ENCODE data around the gene DOCK3. TPM values are rescaled to one million over a fixed set of nuclear protein-coding genes. Genes with fewer than 3 reads are reported as not detected.

The DOCK3 gene
- total RNA-seq, 1 experiment from 2014 or later, result 8.3 TPM

- Mint-ChIP-seq H3K9me3 (peaks cover 8 to 10% of the 10 kb centered on the region in 2 experiments; a peak in 3 of 5 replicates), H3K4me3 (no peak overlapping the region), H3K27ac (no peak overlapping the region), H3K36me3 (ENCODE audit: insufficient read depth in 1 of 3, low read depth in 3 of 3) (peaks cover 4 to 11% (median 4%) of the 10 kb centered on the region in 3 experiments; a peak in 5 of 7 replicates), H3K27me3 (ENCODE audit: low read depth) (no peaks in the 10 kb centered on the region), H3K4me1 (no peaks in the 10 kb centered on the region)
- Histone ChIP-seq H3K79me2 (ENCODE audit: insufficient read depth, low read length) (no peaks in the 10 kb centered on the region), H3K27ac (ENCODE audit: insufficient read length, low read depth, low read length) (no peak overlapping the region), H2BK15ac (ENCODE audit: low read depth, low read length) (no peak overlapping the region), H3K79me1 (ENCODE audit: insufficient read depth, low read depth, low read length, poor library complexity, severe bottlenecking) (no peaks in the 10 kb centered on the region), H3K4me2 (ENCODE audit: insufficient read depth, insufficient read length, low read length) (no peak overlapping the region), H3K23me2 (ENCODE audit: insufficient read length, low read depth, low read length, poor library complexity, severe bottlenecking) (no peaks in the 10 kb centered on the region), H3K4me1 (ENCODE audit: insufficient read depth, low read length) (no peaks in the 10 kb centered on the region), H2AK5ac (ENCODE audit: insufficient read length, low read length) (no peak overlapping the region), H3K9ac (ENCODE audit: extremely low read depth, insufficient read length, low read length) (no peak overlapping the region), H3K4ac (ENCODE audit: low read depth, low read length) (no peak overlapping the region), H3K14ac (ENCODE audit: insufficient read depth, low read length) (no peak overlapping the region), H3K18ac (ENCODE audit: insufficient read length, low read depth, low read length) (no peak overlapping the region), H3K56ac (ENCODE audit: insufficient read length, low read depth, low read length) (no peak overlapping the region), H2BK120ac (ENCODE audit: low read depth, low read length, poor library complexity, severe bottlenecking) (no peak overlapping the region), H2BK5ac (ENCODE audit: insufficient read length, low read length) (no peak overlapping the region), H4K91ac (ENCODE audit: insufficient read length, low read depth, low read length) (no peak overlapping the region), H3T11ph (ENCODE audit: low read length) (no peak overlapping the region), H4K20me1 (ENCODE audit: control insufficient read depth, insufficient read depth, insufficient read length) (no peaks in the 10 kb centered on the region), H2AFZ (ENCODE audit: low read length) (no peak overlapping the region), H3K27me3 (ENCODE audit: insufficient read depth, low read length) (no peaks in the 10 kb centered on the region), H3K9me3 (ENCODE audit: control insufficient read depth, low read depth, low read length) (no peaks in the 10 kb centered on the region), H3K23ac (ENCODE audit: insufficient read length, low read depth, low read length) (no peak overlapping the region), H4K8ac (replicated peaks; ENCODE audit: insufficient read length, low read depth, low read length) (no peak overlapping the region), H2BK20ac (ENCODE audit: low read depth, low read length, poor library complexity, severe bottlenecking) (no peak overlapping the region), H4K5ac (ENCODE audit: insufficient read length, low read depth, low read length) (no peak overlapping the region), H2BK12ac (ENCODE audit: insufficient read length, low read depth, low read length) (no peak overlapping the region)
- no CpG with 5 or more reads among the region's 2 CpGs for WGBS (ENCODE audit: extremely low coverage, insufficient read length, low lambda C conversion rate)
- TF ChIP-seq CTCF (conservative IDR thresholded peaks at IDR 0.05), result no peak
- DNase-seq, result no peak
Observed at GRCh38 chr3:51328206-51328605, 653.5 kb downstream of the DOCK3 start.

Measured in H9 (cell line).